Measurements from ENCODE around the gene OR2A25.

OR2A25 gene

GRCh38 chr7:144063710-144064109, 5.9 kb upstream of the OR2A25 start:
- DNase-seq (ENCODE audit: low read depth): no peak
- no peak overlapping the region for H3K4me3 ChIP-seq (ENCODE audit: low read depth, low read length)

- no peak overlapping the region for H3K4me3 ChIP-seq (ENCODE audit: low read depth, low read length)
- DNase-seq (ENCODE audit: low read depth): no peak
Measured at GRCh38 chr7:144069953-144070352, 342 bp downstream of the OR2A25 start.

- no peak for DNase-seq (ENCODE audit: low read depth)
Measured at GRCh38 chr7:144074374-144074773, 4.8 kb downstream of the OR2A25 start.

GRCh38 chr7:144085978-144086377, 16.4 kb downstream of the OR2A25 start, which contains the start of gene OR2A12:
Gene OR2A12 (plus strand): TSS chr7:144086278. CDS start chr7:144095108, 8,830 bp downstream.
- no peak within 1 kb of the TSS for H3K4me3 ChIP-seq (ENCODE audit: low read depth, low read length)
- DNase-seq (ENCODE audit: low read depth): no peak

More at GRCh38 chr7:144074374-144074773, 4.8 kb downstream of the OR2A25 start:
- no peak overlapping the region for H3K4me3 ChIP-seq (ENCODE audit: low read depth, low read length)

GRCh38 chr7:144086730-144087129, 17.1 kb downstream of the OR2A25 start:
- no peak overlapping the region for H3K4me3 ChIP-seq (ENCODE audit: low read depth, low read length)
- DNase-seq (ENCODE audit: low read depth): no peak

GRCh38 chr7:144087230-144087629, 17.6 kb downstream of the OR2A25 start:
- no peak for DNase-seq (ENCODE audit: low read depth)
- H3K4me3 ChIP-seq (ENCODE audit: low read depth, low read length): no peak overlapping the region

- no peak for DNase-seq (ENCODE audit: low read depth)
- no peak overlapping the region for H3K4me3 ChIP-seq (ENCODE audit: low read depth, low read length)
Measured at GRCh38 chr7:144090667-144091066, 21.1 kb downstream of the OR2A25 start.

- H3K4me3 ChIP-seq (ENCODE audit: low read depth, low read length): no peak overlapping the region
- no peak for DNase-seq (ENCODE audit: low read depth)
Measured at GRCh38 chr7:144098776-144099175, 29.2 kb downstream of the OR2A25 start.

- no peak for DNase-seq (ENCODE audit: low read depth)
Measured at GRCh38 chr7:144100607-144101006, 31.0 kb downstream of the OR2A25 start.

GRCh38 chr7:144102041-144102440, 32.4 kb downstream of the OR2A25 start:
- no peak for DNase-seq (ENCODE audit: low read depth)

More at GRCh38 chr7:144100607-144101006, 31.0 kb downstream of the OR2A25 start:
- no peak overlapping the region for H3K4me3 ChIP-seq (ENCODE audit: low read depth, low read length)

GRCh38 chr7:144105211-144105610, 35.6 kb downstream of the OR2A25 start:
- DNase-seq (ENCODE audit: low read depth): no peak
- H3K4me3 ChIP-seq (ENCODE audit: low read depth, low read length): no peak overlapping the region

More at GRCh38 chr7:144102041-144102440, 32.4 kb downstream of the OR2A25 start:
- H3K4me3 ChIP-seq (ENCODE audit: low read depth, low read length): no peak overlapping the region

- DNase-seq (ENCODE audit: low read depth): no peak
- no peak within 1 kb of the TSS for H3K4me3 ChIP-seq (ENCODE audit: low read depth, low read length)
Measured at GRCh38 chr7:144109283-144109682, 39.7 kb downstream of the OR2A25 start, which contains the start of gene OR2A2. Gene OR2A2 (plus strand): TSS chr7:144109583. CDS start chr7:144109583, 0 bp downstream.

- DNase-seq (ENCODE audit: low read depth): no peak
- H3K4me3 ChIP-seq (ENCODE audit: low read depth, low read length): no peak overlapping the region
Measured at GRCh38 chr7:144110272-144110671, 40.7 kb downstream of the OR2A25 start.

GRCh38 chr7:144113651-144114050, 44.0 kb downstream of the OR2A25 start:
- DNase-seq (ENCODE audit: low read depth): no peak
- no peak overlapping the region for H3K4me3 ChIP-seq (ENCODE audit: low read depth, low read length)

- DNase-seq (ENCODE audit: low read depth): no peak
- H3K4me3 ChIP-seq (ENCODE audit: low read depth, low read length): no peak overlapping the region
Measured at GRCh38 chr7:144118341-144118740, 48.7 kb downstream of the OR2A25 start.

GRCh38 chr7:144122876-144123275, 53.3 kb downstream of the OR2A25 start, which contains the start of gene OR2A14:
Gene OR2A14 (plus strand): TSS chr7:144123176. CDS start chr7:144129113, 5,937 bp downstream.
- no peak within 1 kb of the TSS for H3K4me3 ChIP-seq (ENCODE audit: low read depth, low read length)
- no peak for DNase-seq (ENCODE audit: low read depth)
